Choroid plexus epithelial cell (primary cell): ENCODE results near the gene CLCN5.

ENCODE experiments used
- DNase-seq: peaks from one replicate; pipeline ENCODE4 v3.0.0-alpha.2; 2010; ENCODE audit warnings: low read depth
- H3K4me3 ChIP-seq: 2 replicates; pipeline ENCODE4 v1.5.1; 2011; ENCODE audit warnings: low read depth, mild to moderate bottlenecking, control low read depth, low read length, moderate library complexity
- CTCF ChIP-seq: conservative IDR thresholded peaks from 2 replicates; pipeline ENCODE4 v1.5.1; 2011; ENCODE audit warnings: low read depth, mild to moderate bottlenecking, control low read depth, inconsistent platforms, low read length, moderate library complexity

The CLCN5 gene

GRCh38 chrX:49922291-49923241 is at the start of gene CLCN5:
TSS of gene CLCN5 (plus strand) at chrX:49922596. CDS start at chrX:49925299, 2,703 bp downstream.
- H3K4me3 ChIP-seq: peak within 1 kb of the TSS; percentile 69
- DNase-seq: peak; percentile 97
- no peak for TF ChIP-seq CTCF

- no peak overlapping the region for H3K4me3 ChIP-seq
- DNase-seq: peak; percentile 47
- peak; percentile 50 for TF ChIP-seq CTCF
Measured at GRCh38 chrX:49876750-49877149, 45.6 kb upstream of the CLCN5 start.

- no peak for DNase-seq
- H3K4me3 ChIP-seq: no peak overlapping the region
- no peak for TF ChIP-seq CTCF
Measured at GRCh38 chrX:49877397-49878101, 44.8 kb upstream of the CLCN5 start.

GRCh38 chrX:49878128-49878833 is 44.1 kb upstream of the CLCN5 start:
- peak overlapping the region; percentile 65 for H3K4me3 ChIP-seq
- no peak for TF ChIP-seq CTCF
- peak; percentile 1 for DNase-seq

- peak; percentile 66 for TF ChIP-seq CTCF
- peak within 1 kb of the TSS; percentile 65 for H3K4me3 ChIP-seq
- DNase-seq: peak; percentile 83
Measured at GRCh38 chrX:49878834-49879655, 43.4 kb upstream of the CLCN5 start, which contains the start of gene USP27X. TSS of gene USP27X (plus strand) at chrX:49879484. CDS start at chrX:49880308, 824 bp downstream.
